ENCODE data around the gene ZNF598. TPM values are rescaled to one million over a fixed set of nuclear protein-coding genes. Genes with fewer than 3 reads are reported as not detected.

The ZNF598 gene
- total RNA-seq, 3 donors from 2014 or later, result 41.9 to 45.4 (median 42.4) TPM

GRCh38 chr16:2004795-2005517 lies 4.7 kb downstream of the ZNF598 start:
- Histone ChIP-seq H3K4me1 (ENCODE audit: low read depth) (peaks cover 34% of the 10 kb centered on the region), H3K4me3 (no peak overlapping the region)
- intact Hi-C loops (cut with DNase I, micrococcal nuclease), result no loop called here

GRCh38 chr16:2003827-2004641 lies 5.6 kb downstream of the ZNF598 start:
- ATAC-seq, result peak; percentile 90
- H3K36me3 ChIP-seq (ENCODE audit: low read depth), result peaks cover 17% of the 10 kb centered on the region
- no peaks in the 10 kb centered on the region for H3K9me3 ChIP-seq
- peak; percentile 96 for TF ChIP-seq CTCF (IDR thresholded peaks at IDR 0.05)
- H3K4me3 ChIP-seq, result no peak overlapping the region
- intact Hi-C loops (cut with DNase I, micrococcal nuclease), result no loop called here
- H3K4me1 ChIP-seq (ENCODE audit: low read depth), result peaks cover 34% of the 10 kb centered on the region
- peak; percentile 94 to 97 (median 96) for DNase-seq

More at GRCh38 chr16:2004795-2005517, 4.7 kb downstream of the ZNF598 start:
- ATAC-seq (no peak), DNase-seq (no peak)
- H3K9me3 ChIP-seq, result no peaks in the 10 kb centered on the region
- TF ChIP-seq CTCF (IDR thresholded peaks at IDR 0.05), result no peak
- peaks cover 8% of the 10 kb centered on the region for H3K36me3 ChIP-seq (ENCODE audit: low read depth)

GRCh38 chr16:2003231-2003826 lies 6.3 kb downstream of the ZNF598 start:
- H3K9me3 ChIP-seq, result no peaks in the 10 kb centered on the region
- TF ChIP-seq CTCF (IDR thresholded peaks at IDR 0.05), result no peak
- DNase-seq, result peak in 1 of 3 donors; percentile 48
- peaks cover 17% of the 10 kb centered on the region for H3K36me3 ChIP-seq (ENCODE audit: low read depth)
- H3K4me3 ChIP-seq, result no peak overlapping the region
- no peak for ATAC-seq
- peaks cover 29% of the 10 kb centered on the region for H3K4me1 ChIP-seq (ENCODE audit: low read depth)
- intact Hi-C loops (cut with DNase I, micrococcal nuclease), result no loop called here

- DNase-seq (peak in 2 of 3 donors; percentile 34 to 54), ATAC-seq (no peak)
- H3K4me1 ChIP-seq (ENCODE audit: low read depth), result peaks cover 21% of the 10 kb centered on the region
- H3K36me3 ChIP-seq (ENCODE audit: low read depth), result peaks cover 17% of the 10 kb centered on the region
- TF ChIP-seq CTCF (IDR thresholded peaks at IDR 0.05), result no peak
- H3K4me3 ChIP-seq, result no peak overlapping the region
- intact Hi-C loops (cut with DNase I, micrococcal nuclease), result no loop called here
- H3K9me3 ChIP-seq, result no peaks in the 10 kb centered on the region
Measured at GRCh38 chr16:2002406-2003230, 7.0 kb downstream of the ZNF598 start.
